ENCODE measurements around the gene KDM5C. TPM values are rescaled to one million over a fixed set of nuclear protein-coding genes. Genes with fewer than 3 reads are reported as not detected.

KDM5C gene
- total and polyA plus RNA-seq, 9 of the 15 experiments (the other 6 are each of a cell fraction or from before 2014, with no cell fraction given), result 0.62 to 136 (median 52.4) TPM

DNA sequence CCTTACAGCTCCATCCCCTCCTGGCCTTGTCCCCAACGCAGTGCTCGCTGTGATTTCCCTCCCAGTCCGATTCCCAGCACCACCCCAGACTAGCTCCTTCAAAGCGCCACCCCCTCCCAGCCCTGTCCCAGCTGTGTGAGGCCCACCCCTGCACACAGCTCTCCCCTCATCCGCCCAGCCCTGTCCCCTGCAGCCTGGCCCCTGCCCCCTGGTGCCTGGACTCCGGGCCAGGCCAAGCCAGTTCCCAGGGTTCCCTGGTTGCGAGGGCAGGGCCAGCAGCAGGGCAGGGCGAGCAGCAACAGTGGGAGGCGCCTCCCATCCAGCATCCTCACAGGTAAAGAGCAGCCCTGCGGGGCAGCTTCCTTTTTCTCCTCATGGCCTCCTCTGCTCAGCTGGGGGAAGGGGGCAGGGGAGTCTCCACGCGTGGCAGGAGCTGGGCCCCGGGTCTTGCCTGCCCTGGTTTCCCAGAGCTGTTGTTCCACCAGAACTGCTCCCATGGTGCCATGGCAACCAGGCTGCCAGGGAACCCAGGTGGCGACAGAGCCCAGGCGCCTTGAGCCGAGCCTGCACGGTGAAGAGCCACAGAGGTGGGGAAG, 31.5 kb upstream of the KDM5C start (continued):
- TF ChIP-seq, protein P1, sequence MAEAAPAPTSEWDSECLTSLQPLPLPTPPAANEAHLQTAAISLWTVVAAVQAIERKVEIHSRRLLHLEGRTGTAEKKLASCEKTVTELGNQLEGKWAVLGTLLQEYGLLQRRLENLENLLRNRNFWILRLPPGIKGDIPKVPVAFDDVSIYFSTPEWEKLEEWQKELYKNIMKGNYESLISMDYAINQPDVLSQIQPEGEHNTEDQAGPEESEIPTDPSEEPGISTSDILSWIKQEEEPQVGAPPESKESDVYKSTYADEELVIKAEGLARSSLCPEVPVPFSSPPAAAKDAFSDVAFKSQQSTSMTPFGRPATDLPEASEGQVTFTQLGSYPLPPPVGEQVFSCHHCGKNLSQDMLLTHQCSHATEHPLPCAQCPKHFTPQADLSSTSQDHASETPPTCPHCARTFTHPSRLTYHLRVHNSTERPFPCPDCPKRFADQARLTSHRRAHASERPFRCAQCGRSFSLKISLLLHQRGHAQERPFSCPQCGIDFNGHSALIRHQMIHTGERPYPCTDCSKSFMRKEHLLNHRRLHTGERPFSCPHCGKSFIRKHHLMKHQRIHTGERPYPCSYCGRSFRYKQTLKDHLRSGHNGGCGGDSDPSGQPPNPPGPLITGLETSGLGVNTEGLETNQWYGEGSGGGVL (CRISPR knock-in tag; IDR thresholded peaks at IDR 0.05), result no peak
- TF ChIP-seq, protein P2, sequence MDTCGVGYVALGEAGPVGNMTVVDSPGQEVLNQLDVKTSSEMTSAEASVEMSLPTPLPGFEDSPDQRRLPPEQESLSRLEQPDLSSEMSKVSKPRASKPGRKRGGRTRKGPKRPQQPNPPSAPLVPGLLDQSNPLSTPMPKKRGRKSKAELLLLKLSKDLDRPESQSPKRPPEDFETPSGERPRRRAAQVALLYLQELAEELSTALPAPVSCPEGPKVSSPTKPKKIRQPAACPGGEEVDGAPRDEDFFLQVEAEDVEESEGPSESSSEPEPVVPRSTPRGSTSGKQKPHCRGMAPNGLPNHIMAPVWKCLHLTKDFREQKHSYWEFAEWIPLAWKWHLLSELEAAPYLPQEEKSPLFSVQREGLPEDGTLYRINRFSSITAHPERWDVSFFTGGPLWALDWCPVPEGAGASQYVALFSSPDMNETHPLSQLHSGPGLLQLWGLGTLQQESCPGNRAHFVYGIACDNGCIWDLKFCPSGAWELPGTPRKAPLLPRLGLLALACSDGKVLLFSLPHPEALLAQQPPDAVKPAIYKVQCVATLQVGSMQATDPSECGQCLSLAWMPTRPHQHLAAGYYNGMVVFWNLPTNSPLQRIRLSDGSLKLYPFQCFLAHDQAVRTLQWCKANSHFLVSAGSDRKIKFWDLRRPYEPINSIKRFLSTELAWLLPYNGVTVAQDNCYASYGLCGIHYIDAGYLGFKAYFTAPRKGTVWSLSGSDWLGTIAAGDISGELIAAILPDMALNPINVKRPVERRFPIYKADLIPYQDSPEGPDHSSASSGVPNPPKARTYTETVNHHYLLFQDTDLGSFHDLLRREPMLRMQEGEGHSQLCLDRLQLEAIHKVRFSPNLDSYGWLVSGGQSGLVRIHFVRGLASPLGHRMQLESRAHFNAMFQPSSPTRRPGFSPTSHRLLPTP (IDR thresholded peaks at IDR 0.05; ENCODE audit: borderline replicate concordance, extremely low read depth, insufficient read length), result no peak
- TF ChIP-seq KDM2B (CRISPR knock-in tag; IDR thresholded peaks at IDR 0.05), result no peak
- no peak for TF ChIP-seq CAMTA2 (CRISPR knock-in tag; conservative IDR thresholded peaks at IDR 0.05)
- TF ChIP-seq, protein P3, sequence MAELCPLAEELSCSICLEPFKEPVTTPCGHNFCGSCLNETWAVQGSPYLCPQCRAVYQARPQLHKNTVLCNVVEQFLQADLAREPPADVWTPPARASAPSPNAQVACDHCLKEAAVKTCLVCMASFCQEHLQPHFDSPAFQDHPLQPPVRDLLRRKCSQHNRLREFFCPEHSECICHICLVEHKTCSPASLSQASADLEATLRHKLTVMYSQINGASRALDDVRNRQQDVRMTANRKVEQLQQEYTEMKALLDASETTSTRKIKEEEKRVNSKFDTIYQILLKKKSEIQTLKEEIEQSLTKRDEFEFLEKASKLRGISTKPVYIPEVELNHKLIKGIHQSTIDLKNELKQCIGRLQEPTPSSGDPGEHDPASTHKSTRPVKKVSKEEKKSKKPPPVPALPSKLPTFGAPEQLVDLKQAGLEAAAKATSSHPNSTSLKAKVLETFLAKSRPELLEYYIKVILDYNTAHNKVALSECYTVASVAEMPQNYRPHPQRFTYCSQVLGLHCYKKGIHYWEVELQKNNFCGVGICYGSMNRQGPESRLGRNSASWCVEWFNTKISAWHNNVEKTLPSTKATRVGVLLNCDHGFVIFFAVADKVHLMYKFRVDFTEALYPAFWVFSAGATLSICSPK (IDR thresholded peaks at IDR 0.05; ENCODE audit: borderline replicate concordance), result no peak
- TF ChIP-seq, protein P4, sequence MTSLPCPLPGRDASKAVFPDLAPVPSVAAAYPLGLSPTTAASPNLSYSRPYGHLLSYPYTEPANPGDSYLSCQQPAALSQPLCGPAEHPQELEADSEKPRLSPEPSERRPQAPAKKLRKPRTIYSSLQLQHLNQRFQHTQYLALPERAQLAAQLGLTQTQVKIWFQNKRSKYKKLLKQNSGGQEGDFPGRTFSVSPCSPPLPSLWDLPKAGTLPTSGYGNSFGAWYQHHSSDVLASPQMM (CRISPR knock-in tag; IDR thresholded peaks at IDR 0.05), result no peak
- peak; percentile 78 to 80 for TF ChIP-seq KDM1A (IDR thresholded peaks at IDR 0.05)
- TF ChIP-seq, protein P5, sequence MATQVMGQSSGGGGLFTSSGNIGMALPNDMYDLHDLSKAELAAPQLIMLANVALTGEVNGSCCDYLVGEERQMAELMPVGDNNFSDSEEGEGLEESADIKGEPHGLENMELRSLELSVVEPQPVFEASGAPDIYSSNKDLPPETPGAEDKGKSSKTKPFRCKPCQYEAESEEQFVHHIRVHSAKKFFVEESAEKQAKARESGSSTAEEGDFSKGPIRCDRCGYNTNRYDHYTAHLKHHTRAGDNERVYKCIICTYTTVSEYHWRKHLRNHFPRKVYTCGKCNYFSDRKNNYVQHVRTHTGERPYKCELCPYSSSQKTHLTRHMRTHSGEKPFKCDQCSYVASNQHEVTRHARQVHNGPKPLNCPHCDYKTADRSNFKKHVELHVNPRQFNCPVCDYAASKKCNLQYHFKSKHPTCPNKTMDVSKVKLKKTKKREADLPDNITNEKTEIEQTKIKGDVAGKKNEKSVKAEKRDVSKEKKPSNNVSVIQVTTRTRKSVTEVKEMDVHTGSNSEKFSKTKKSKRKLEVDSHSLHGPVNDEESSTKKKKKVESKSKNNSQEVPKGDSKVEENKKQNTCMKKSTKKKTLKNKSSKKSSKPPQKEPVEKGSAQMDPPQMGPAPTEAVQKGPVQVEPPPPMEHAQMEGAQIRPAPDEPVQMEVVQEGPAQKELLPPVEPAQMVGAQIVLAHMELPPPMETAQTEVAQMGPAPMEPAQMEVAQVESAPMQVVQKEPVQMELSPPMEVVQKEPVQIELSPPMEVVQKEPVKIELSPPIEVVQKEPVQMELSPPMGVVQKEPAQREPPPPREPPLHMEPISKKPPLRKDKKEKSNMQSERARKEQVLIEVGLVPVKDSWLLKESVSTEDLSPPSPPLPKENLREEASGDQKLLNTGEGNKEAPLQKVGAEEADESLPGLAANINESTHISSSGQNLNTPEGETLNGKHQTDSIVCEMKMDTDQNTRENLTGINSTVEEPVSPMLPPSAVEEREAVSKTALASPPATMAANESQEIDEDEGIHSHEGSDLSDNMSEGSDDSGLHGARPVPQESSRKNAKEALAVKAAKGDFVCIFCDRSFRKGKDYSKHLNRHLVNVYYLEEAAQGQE (IDR thresholded peaks at IDR 0.05; ENCODE audit: borderline replicate concordance), result no peak
- TF ChIP-seq, protein P5 (CRISPR knock-in tag; IDR thresholded peaks at IDR 0.05; ENCODE audit: low read depth), result no peak
- no peak for TF ChIP-seq SMAD1 (IDR thresholded peaks at IDR 0.05; ENCODE audit: low read depth, low read length, partially characterized antibody)
- no peak for TF ChIP-seq ETS2 (tag; IDR thresholded peaks at IDR 0.05; ENCODE audit: borderline replicate concordance, poor library complexity, severe bottlenecking)
